H9 (cell line): ENCODE measurements around the gene TPX2. TPM values are rescaled to one million over a fixed set of nuclear protein-coding genes. Genes with fewer than 3 reads are reported as not detected.

Experiments
- DNase-seq: peaks from one replicate; pipeline ENCODE4 v3.0.0-alpha.2; 2017
- H2AFZ ChIP-seq: one replicate; pipeline ENCODE4 v1.6.1; 2013; ENCODE audit warnings: mild to moderate bottlenecking, low read length, control low read depth, moderate library complexity
- H2AK5ac ChIP-seq: 2 replicates; pipeline ENCODE4 v1.6.1; 2013; ENCODE audit warnings: low read length, control low read depth, mixed read lengths; ENCODE audit not compliant: insufficient read length
- H2BK120ac ChIP-seq: one replicate; pipeline ENCODE4 v1.6.1; 2013; ENCODE audit warnings: low read depth, mild to moderate bottlenecking, low read length, control low read depth, inconsistent platforms; ENCODE audit not compliant: poor library complexity, severe bottlenecking
- H2BK12ac ChIP-seq: 2 replicates; pipeline ENCODE4 v1.6.1; 2013; ENCODE audit warnings: low read length, control low read depth, mixed read lengths, low read depth; ENCODE audit not compliant: insufficient read length
- H2BK15ac ChIP-seq: 2 replicates; pipeline ENCODE4 v1.6.1; 2013; ENCODE audit warnings: low read depth, low read length, control low read depth
- H2BK20ac ChIP-seq: one replicate; pipeline ENCODE4 v1.6.1; 2013; ENCODE audit warnings: low read depth, mild to moderate bottlenecking, low read length, control low read depth, inconsistent platforms; ENCODE audit not compliant: poor library complexity, severe bottlenecking
- H2BK5ac ChIP-seq: 2 replicates; pipeline ENCODE4 v1.6.1; 2013; ENCODE audit warnings: low read length, control low read depth, mixed read lengths; ENCODE audit not compliant: insufficient read length
- H3K14ac ChIP-seq: 2 replicates; pipeline ENCODE4 v1.6.1; 2013; ENCODE audit warnings: low read length, control low read depth; ENCODE audit not compliant: insufficient read depth
- H3K18ac ChIP-seq: 2 replicates; pipeline ENCODE4 v1.6.1; 2013; ENCODE audit warnings: low read depth, mild to moderate bottlenecking, mixed read lengths, low read length, control low read depth; ENCODE audit not compliant: insufficient read length
- H3K23ac ChIP-seq: 2 replicates; pipeline ENCODE4 v1.6.1; 2013; ENCODE audit warnings: low read length, control low read depth, mixed read lengths, low read depth; ENCODE audit not compliant: insufficient read length
- H3K23me2 ChIP-seq: 2 replicates; pipeline ENCODE4 v1.6.1; 2013; ENCODE audit warnings: low read depth, mild to moderate bottlenecking, mixed read lengths, low read length, control low read depth; ENCODE audit not compliant: insufficient read length, poor library complexity, severe bottlenecking
- H3K27ac ChIP-seq: 2 replicates; pipeline ENCODE4 v1.5.1; 2013; ENCODE audit warnings: low read length, control low read depth, mixed read lengths, low read depth; ENCODE audit not compliant: insufficient read length
- H3K27me3 ChIP-seq: 2 replicates; pipeline ENCODE4 v1.6.1; 2013; ENCODE audit warnings: low read length, control low read depth, inconsistent platforms; ENCODE audit not compliant: insufficient read depth
- H3K4ac ChIP-seq: 2 replicates; pipeline ENCODE4 v1.6.1; 2013; ENCODE audit warnings: low read depth, mild to moderate bottlenecking, control low read depth, inconsistent platforms, low read length, moderate library complexity
- H3K4me1 ChIP-seq: 2 replicates; pipeline ENCODE4 v1.6.1; 2013; ENCODE audit warnings: low read length, control low read depth, inconsistent platforms; ENCODE audit not compliant: insufficient read depth
- H3K4me2 ChIP-seq: 2 replicates; pipeline ENCODE4 v1.6.1; 2013; ENCODE audit warnings: low read length, control low read depth, mixed read lengths; ENCODE audit not compliant: insufficient read length, insufficient read depth
- H3K56ac ChIP-seq: 2 replicates; pipeline ENCODE4 v1.6.1; 2013; ENCODE audit warnings: low read depth, mild to moderate bottlenecking, mixed read lengths, low read length, control low read depth; ENCODE audit not compliant: insufficient read length
- H3K79me1 ChIP-seq: 2 replicates; pipeline ENCODE4 v1.6.1; 2013; ENCODE audit warnings: low read depth, mild to moderate bottlenecking, moderate library complexity, low read length, control low read depth, inconsistent platforms; ENCODE audit not compliant: insufficient read depth, poor library complexity, severe bottlenecking
- H3K79me2 ChIP-seq: 2 replicates; pipeline ENCODE4 v1.6.1; 2013; ENCODE audit warnings: low read length, control low read depth, inconsistent platforms; ENCODE audit not compliant: insufficient read depth
- H3K9ac ChIP-seq: 2 replicates; pipeline ENCODE4 v1.6.1; 2013; ENCODE audit warnings: low read length, control low read depth, mixed read lengths; ENCODE audit not compliant: insufficient read length; ENCODE audit errors: extremely low read depth
- H3K9me3 ChIP-seq: one replicate; pipeline ENCODE4 v1.6.1; 2013; ENCODE audit warnings: low read depth, low read length, inconsistent platforms; ENCODE audit not compliant: control insufficient read depth
- H3T11ph ChIP-seq: one replicate; pipeline ENCODE4 v1.6.1; 2013; ENCODE audit warnings: mild to moderate bottlenecking, low read length, control low read depth, inconsistent platforms
- H4K20me1 ChIP-seq: one replicate; pipeline ENCODE4 v1.6.1; 2013; ENCODE audit not compliant: control insufficient read depth, insufficient read length, insufficient read depth
- H4K5ac ChIP-seq: 2 replicates; pipeline ENCODE4 v1.6.1; 2013; ENCODE audit warnings: low read depth, mild to moderate bottlenecking, mixed read lengths, low read length, control low read depth; ENCODE audit not compliant: insufficient read length
- H4K8ac ChIP-seq: replicated peaks from 2 replicates; pipeline ENCODE4 v1.6.1; 2013; ENCODE audit warnings: low read length, control low read depth, mixed read lengths, low read depth; ENCODE audit not compliant: insufficient read length
- H4K91ac ChIP-seq: 2 replicates; pipeline ENCODE4 v1.6.1; 2013; ENCODE audit warnings: low read depth, mild to moderate bottlenecking, moderate library complexity, mixed read lengths, low read length, control low read depth; ENCODE audit not compliant: insufficient read length
- H3K27ac Mint-ChIP-seq, 3 experiments: 2 replicates in 2 of 3; 3 replicates in 1 of 3; pipeline ENCODE4 v1.8.0; 2020 to 2021; ENCODE audit warnings: mixed read lengths in 3 of 3, mild to moderate bottlenecking in 1 of 3, moderate library complexity in 1 of 3
- H3K27me3 Mint-ChIP-seq: 2 replicates; pipeline ENCODE4 v1.8.0; 2021; ENCODE audit warnings: low read depth, mild to moderate bottlenecking, moderate library complexity, mixed read lengths
- H3K36me3 Mint-ChIP-seq, 3 experiments: 2 replicates in 2 of 3; 3 replicates in 1 of 3; pipeline ENCODE4 v1.8.0; 2020 to 2021; ENCODE audit warnings: low read depth in 3 of 3, mixed read lengths in 3 of 3; ENCODE audit not compliant: insufficient read depth in 1 of 3
- H3K4me1 Mint-ChIP-seq, 2 experiments: 2 replicates each; pipeline ENCODE4 v1.8.0; 2020; ENCODE audit warnings: mixed read lengths in 2 of 2
- H3K4me3 Mint-ChIP-seq, 2 experiments: 2 replicates in 1 of 2; 3 replicates in 1 of 2; pipeline ENCODE4 v1.8.0; 2020 to 2021; ENCODE audit warnings: mild to moderate bottlenecking in 2 of 2, mixed read lengths in 2 of 2, moderate library complexity in 1 of 2
- H3K9me3 Mint-ChIP-seq, 2 experiments: 2 replicates in 1 of 2; 3 replicates in 1 of 2; pipeline ENCODE4 v1.8.0; 2020; ENCODE audit warnings: mild to moderate bottlenecking in 2 of 2, mixed read lengths in 2 of 2, moderate library complexity in 1 of 2
- total RNA-seq: library from RNA; stranded (reverse); gene quantifications from 2 replicates; pipeline ENCODE4 v1.2.1, GENCODE V29; 2021
- TF ChIP-seq, protein P1 (sequence below): fragments of 200-600 bp; sonication (generic); conservative IDR thresholded peaks from 3 replicates; pipeline ENCODE4 v1.8.0; 2021; ENCODE audit warnings: antibody characterized with exemption, mild to moderate bottlenecking

Gene TPX2
- total RNA-seq, 1 experiment from 2014 or later: 161 TPM

DNA sequence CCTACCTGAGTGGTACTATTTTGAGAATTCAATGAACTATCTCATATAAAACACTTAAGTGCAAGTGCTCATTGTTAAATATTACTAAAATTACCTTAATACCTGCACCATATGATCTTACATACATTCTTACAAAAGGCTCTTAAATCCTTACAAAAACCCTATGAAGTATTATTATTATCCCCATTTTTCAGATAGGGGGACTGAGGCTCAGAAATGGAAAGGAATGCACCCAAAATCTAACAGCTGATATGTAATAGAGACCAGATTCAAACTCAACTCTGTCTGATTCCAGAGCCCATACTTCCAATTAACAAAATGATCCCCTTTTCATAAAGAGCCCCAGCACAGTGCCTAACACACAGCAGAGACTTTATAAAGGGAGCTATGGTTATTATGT lies 33.9 kb upstream of the TPX2 start:
- no peak overlapping the region for H3K18ac ChIP-seq
- 0 out of 2 replicates have a peak, but pooled peaks cover 2% of the 10 kb centered on the region for H3K79me2 ChIP-seq
- no peak overlapping the region for H4K8ac ChIP-seq
- H3K79me1 ChIP-seq: no peaks in the 10 kb centered on the region
- H3K9ac ChIP-seq: no peak overlapping the region
- no peak overlapping the region for H3K4ac ChIP-seq
- H2AK5ac ChIP-seq: no peak overlapping the region
- no peaks in the 10 kb centered on the region for H4K20me1 ChIP-seq
- Mint-ChIP-seq H3K4me3 (no peak overlapping the region), H3K27me3 (no peaks in the 10 kb centered on the region), H3K9me3 (no peaks in the 10 kb centered on the region), H3K4me1 (peaks cover 33 to 34% of the 10 kb centered on the region in 2 experiments), H3K36me3 (peaks cover 1 to 53% (median 29%) of the 10 kb centered on the region in 3 experiments; a peak in 6 of 7 replicates), H3K27ac (no peak overlapping the region)
- no peak overlapping the region for H3T11ph ChIP-seq
- H3K14ac ChIP-seq: no peak overlapping the region
- H2BK15ac ChIP-seq: no peak overlapping the region
- no peak overlapping the region for H4K5ac ChIP-seq
- H2AFZ ChIP-seq: no peak overlapping the region
- H3K23ac ChIP-seq: no peak overlapping the region
- TF ChIP-seq, protein P1, sequence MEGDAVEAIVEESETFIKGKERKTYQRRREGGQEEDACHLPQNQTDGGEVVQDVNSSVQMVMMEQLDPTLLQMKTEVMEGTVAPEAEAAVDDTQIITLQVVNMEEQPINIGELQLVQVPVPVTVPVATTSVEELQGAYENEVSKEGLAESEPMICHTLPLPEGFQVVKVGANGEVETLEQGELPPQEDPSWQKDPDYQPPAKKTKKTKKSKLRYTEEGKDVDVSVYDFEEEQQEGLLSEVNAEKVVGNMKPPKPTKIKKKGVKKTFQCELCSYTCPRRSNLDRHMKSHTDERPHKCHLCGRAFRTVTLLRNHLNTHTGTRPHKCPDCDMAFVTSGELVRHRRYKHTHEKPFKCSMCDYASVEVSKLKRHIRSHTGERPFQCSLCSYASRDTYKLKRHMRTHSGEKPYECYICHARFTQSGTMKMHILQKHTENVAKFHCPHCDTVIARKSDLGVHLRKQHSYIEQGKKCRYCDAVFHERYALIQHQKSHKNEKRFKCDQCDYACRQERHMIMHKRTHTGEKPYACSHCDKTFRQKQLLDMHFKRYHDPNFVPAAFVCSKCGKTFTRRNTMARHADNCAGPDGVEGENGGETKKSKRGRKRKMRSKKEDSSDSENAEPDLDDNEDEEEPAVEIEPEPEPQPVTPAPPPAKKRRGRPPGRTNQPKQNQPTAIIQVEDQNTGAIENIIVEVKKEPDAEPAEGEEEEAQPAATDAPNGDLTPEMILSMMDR: no peak
- no peaks in the 10 kb centered on the region for H3K9me3 ChIP-seq
- no peak for DNase-seq
- no peaks in the 10 kb centered on the region for H3K4me1 ChIP-seq
- H4K91ac ChIP-seq: no peak overlapping the region
- H3K56ac ChIP-seq: no peak overlapping the region
- no peak overlapping the region for H2BK20ac ChIP-seq
- H3K4me2 ChIP-seq: no peak overlapping the region
- H2BK5ac ChIP-seq: no peak overlapping the region
- no peaks in the 10 kb centered on the region for H3K27me3 ChIP-seq
- H2BK12ac ChIP-seq: no peak overlapping the region
- H3K27ac ChIP-seq: no peak overlapping the region
- H2BK120ac ChIP-seq: no peak overlapping the region
- H3K23me2 ChIP-seq: no peaks in the 10 kb centered on the region
